Endothelial cell of umbilical vein (primary cell): ENCODE measurements around the gene PRMT1. TPM values are rescaled to one million over a fixed set of nuclear protein-coding genes. Genes with fewer than 3 reads are reported as not detected.

Experiments
- BruUV-seq: library from RNA; stranded (reverse); fragments of 400-500 nt; replicated peaks from 2 replicates; lab custom pipeline; 2021; lab: Mats Ljungman, UMichigan
- CTCF ChIA-PET: fragments of 300-600, 350-600 bp; sonication (Branson Sonifier 250); formaldehyde crosslinking; loops from one replicate; lab custom pipeline; 2021; ENCODE audit warnings: antibody characterized with exemption, inconsistent platforms; lab: Charles Lee
- POLR2A ChIA-PET: fragments of 300-600, 350-600 bp; sonication (Branson Sonifier 250); formaldehyde crosslinking; loops from one replicate; lab custom pipeline; 2021; ENCODE audit warnings: antibody characterized with exemption, inconsistent platforms; lab: Charles Lee
- DNase-seq: peaks from one replicate; pipeline ENCODE4 v3.0.0-alpha.2; 2011; ENCODE audit warnings: low read depth, low spot score
- FAIRE-seq: peaks from 2 replicates; lab custom pipeline; 2011; peaks lifted over from hg19 to GRCh38; lab: Jason Lieb, UNC
- H2AFZ ChIP-seq: 2 replicates; pipeline ENCODE4 v1.6.0; 2012; ENCODE audit warnings: low read depth, low read length, control low read depth, inconsistent platforms
- H3K27ac ChIP-seq: 2 replicates; pipeline ENCODE4 v1.5.1; 2011; ENCODE audit warnings: low read depth, mild to moderate bottlenecking, control low read depth, low read length, moderate library complexity; ENCODE audit not compliant: insufficient read depth
- H3K27me3 ChIP-seq, 2 experiments: 2 replicates each; pipeline versions ENCODE4 v1.6.0 to v1.6.1; 2011; ENCODE audit warnings: low read length in 2 of 2, mixed read lengths in 1 of 2; ENCODE audit not compliant: control insufficient read depth in 2 of 2, insufficient read depth in 2 of 2
- H3K36me3 ChIP-seq, 2 experiments: 2 replicates in 1 of 2; 3 replicates in 1 of 2; pipeline ENCODE4 v1.5.1; 2011; ENCODE audit warnings: low read length in 2 of 2, mild to moderate bottlenecking in 1 of 2, moderate library complexity in 1 of 2; ENCODE audit not compliant: control insufficient read depth in 2 of 2, insufficient read depth in 2 of 2; ENCODE audit errors: extremely low read depth in 1 of 2
- H3K4me1 ChIP-seq: 3 replicates; pipeline ENCODE4 v1.5.1; 2011; ENCODE audit warnings: mild to moderate bottlenecking, low read length; ENCODE audit not compliant: control insufficient read depth, insufficient read depth; ENCODE audit errors: extremely low read depth
- H3K4me2 ChIP-seq: 2 replicates; pipeline ENCODE4 v1.6.1; 2011; ENCODE audit warnings: low read length, control low read depth, mixed read lengths; ENCODE audit not compliant: insufficient read depth
- H3K4me3 ChIP-seq, 3 experiments: fragments of 200-600 bp in 1 of 3; sonication (generic), shearing (Covaris generic) in 1 of 3; replicated peaks in 1 of 3; 2 replicates each; pipeline ENCODE4 v1.5.1; 2011 to 2016; ENCODE audit warnings: control low read depth in 3 of 3, low read length in 3 of 3, mild to moderate bottlenecking in 2 of 3, inconsistent platforms in 1 of 3, low read depth in 1 of 3, moderate library complexity in 1 of 3; ENCODE audit not compliant: insufficient read depth in 1 of 3
- H3K79me2 ChIP-seq: 2 replicates; pipeline ENCODE4 v1.6.0; 2012; ENCODE audit warnings: low read length, inconsistent platforms; ENCODE audit not compliant: control insufficient read depth, insufficient read depth
- H3K9ac ChIP-seq: replicated peaks from 2 replicates; pipeline ENCODE3; 2011; ENCODE audit warnings: low read length, control low read depth; ENCODE audit not compliant: insufficient read depth; ENCODE audit errors: extremely low read depth
- H3K9me1 ChIP-seq: replicated peaks from 3 replicates; pipeline ENCODE4 v1.6.0; 2011; ENCODE audit warnings: mild to moderate bottlenecking, low read length; ENCODE audit not compliant: control insufficient read depth, insufficient read depth; ENCODE audit errors: extremely low read depth
- H3K9me3 ChIP-seq: replicated peaks from 2 replicates; pipeline ENCODE4 v1.5.1; 2012; ENCODE audit warnings: low read length, inconsistent platforms; ENCODE audit not compliant: control insufficient read depth, insufficient read depth
- H4K20me1 ChIP-seq: replicated peaks from 2 replicates; pipeline ENCODE3; 2011; ENCODE audit warnings: mild to moderate bottlenecking, low read length; ENCODE audit not compliant: control insufficient read depth, insufficient read depth; ENCODE audit errors: extremely low read depth
- EZH2 ChIP-seq: IDR thresholded peaks from 2 replicates; pipeline ENCODE4 v1.6.1; 2012; ENCODE audit warnings: borderline replicate concordance, low read depth, mild to moderate bottlenecking, moderate library complexity, low read length, inconsistent platforms; ENCODE audit not compliant: severe bottlenecking
- FOS ChIP-seq: IDR thresholded peaks from 2 replicates; pipeline ENCODE4 v1.6.1; 2011; ENCODE audit warnings: mild to moderate bottlenecking, low read length, moderate library complexity, borderline replicate concordance; ENCODE audit not compliant: insufficient read depth
- JUN ChIP-seq: IDR thresholded peaks from 2 replicates; pipeline ENCODE4 v1.6.1; 2011; ENCODE audit warnings: borderline replicate concordance, low read depth; ENCODE audit not compliant: insufficient read length, insufficient read depth
- POLR2A ChIP-seq: IDR thresholded peaks from 2 replicates; pipeline ENCODE4 v1.6.1; 2012; ENCODE audit warnings: low read depth, mild to moderate bottlenecking, control low read depth, low read length
- POLR2AphosphoS5 ChIP-seq: IDR thresholded peaks from 2 replicates; pipeline ENCODE4 v1.6.1; 2012; ENCODE audit warnings: low read depth, mild to moderate bottlenecking, control low read depth, low read length, moderate library complexity; ENCODE audit not compliant: insufficient read depth
- dilution Hi-C: fragments of 300-500 bp; cut with MboI; formaldehyde crosslinking; loops from one replicate; pipeline ENCODE4 v1.15.0; 2019; ENCODE audit warnings: low sequenced_read_pairs; ENCODE audit not compliant: extremely low pct_ligation_motif_present
- intact Hi-C: fragments of 100-400 bp; cut with micrococcal nuclease; formaldehyde crosslinking; loops from one replicate; pipeline ENCODE4 v1.10.0; 2022
- polyA plus RNA-seq, 4 experiments: library from polyadenylated mRNA; depleted of rRNA in 3 of 4; stranded (reverse) in 3 of 4; unstranded in 1 of 4; fragments of >200 nt; gene quantifications; 2 replicates each; pipeline versions ENCODE4 v1.2.1 to v1.2.3, GENCODE V29; 2011 to 2012; ENCODE audit warnings: missing spikeins in 1 of 4
- total RNA-seq: library from RNA; stranded (reverse); gene quantifications from 2 replicates; pipeline ENCODE4 v1.2.3, GENCODE V29; 2021
- TF ChIP-seq, protein P1 (sequence below), 2 donors: IDR thresholded peaks; 1 replicate in 1 of 2; 2 replicates in 1 of 2; pipeline ENCODE4 v1.5.1; 2011; ENCODE audit warnings: low read length in 2 of 2, mild to moderate bottlenecking in 2 of 2, moderate library complexity in 2 of 2, control low read depth in 1 of 2, inconsistent platforms in 1 of 2, low read depth in 1 of 2; ENCODE audit not compliant: insufficient read depth in 1 of 2; ENCODE audit errors: extremely low read depth in 1 of 2

The PRMT1 gene
- total and polyA plus RNA-seq, 2 donors (not counting 3 experiments of a cell fraction or from before 2014, with no cell fraction given): 242 to 542 TPM

DNA sequence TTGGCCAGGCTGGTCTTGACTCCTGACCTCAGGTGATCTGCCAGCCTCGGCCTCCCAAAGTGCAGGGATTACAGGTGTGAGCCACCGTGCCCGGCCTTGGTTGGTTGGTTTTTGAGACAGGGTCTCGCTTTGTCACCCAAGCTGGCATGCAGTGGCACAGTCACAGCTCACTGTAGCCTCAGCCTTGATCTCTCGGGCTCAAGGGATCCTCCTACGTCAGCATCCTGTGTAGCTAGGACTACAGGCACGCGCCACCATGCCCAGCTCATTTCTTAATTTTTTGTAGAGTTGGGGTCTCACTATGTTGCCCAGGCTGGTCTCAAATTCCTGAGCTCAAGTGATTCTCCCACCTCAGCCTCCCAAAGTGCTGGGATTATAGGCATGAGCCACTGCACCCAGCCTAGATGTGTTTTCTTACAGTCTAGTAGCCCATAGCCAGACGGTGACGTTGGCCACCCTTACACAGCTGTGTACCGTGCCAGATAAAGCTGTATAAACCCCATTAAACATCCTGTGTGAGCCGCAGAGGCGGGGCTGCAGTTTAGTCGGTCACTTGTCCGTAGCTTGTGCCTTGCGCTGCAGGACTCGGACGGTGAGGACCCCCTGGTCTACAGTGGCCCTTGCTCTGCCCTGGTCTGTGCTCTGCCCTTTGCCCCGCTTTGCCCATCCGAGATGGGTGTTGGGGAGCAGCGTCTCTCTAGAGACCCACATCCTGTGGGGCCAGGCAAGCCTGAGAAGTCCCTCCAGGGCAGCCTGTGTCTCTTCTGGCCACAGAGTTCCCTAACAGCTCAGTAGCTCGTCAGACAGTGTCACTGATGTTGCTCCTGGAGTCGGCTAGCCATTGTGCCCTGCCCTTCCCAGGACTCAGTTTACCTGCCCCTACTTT, 21.3 kb upstream of the PRMT1 start:
- CTCF ChIA-PET: interaction anchor here (1.1 to 1.8 kb wide), 3 partner anchors 8 to 109 kb away, joined by 3 to 5 read pairs (median 3); partner anchors contain the start of gene PRMT1
- H3K27me3 ChIP-seq: no peaks in the 10 kb centered on the region
- BruUV-seq: no TSS peak
- intact Hi-C loops (no loop called here), dilution Hi-C loops (no loop called here)
- no peak overlapping the region for H3K27ac ChIP-seq
- H3K9me1 ChIP-seq: no peaks in the 10 kb centered on the region
- no peaks in the 10 kb centered on the region for H3K9me3 ChIP-seq
- no peak overlapping the region for H3K4me3 ChIP-seq
- TF ChIP-seq, protein P1, sequence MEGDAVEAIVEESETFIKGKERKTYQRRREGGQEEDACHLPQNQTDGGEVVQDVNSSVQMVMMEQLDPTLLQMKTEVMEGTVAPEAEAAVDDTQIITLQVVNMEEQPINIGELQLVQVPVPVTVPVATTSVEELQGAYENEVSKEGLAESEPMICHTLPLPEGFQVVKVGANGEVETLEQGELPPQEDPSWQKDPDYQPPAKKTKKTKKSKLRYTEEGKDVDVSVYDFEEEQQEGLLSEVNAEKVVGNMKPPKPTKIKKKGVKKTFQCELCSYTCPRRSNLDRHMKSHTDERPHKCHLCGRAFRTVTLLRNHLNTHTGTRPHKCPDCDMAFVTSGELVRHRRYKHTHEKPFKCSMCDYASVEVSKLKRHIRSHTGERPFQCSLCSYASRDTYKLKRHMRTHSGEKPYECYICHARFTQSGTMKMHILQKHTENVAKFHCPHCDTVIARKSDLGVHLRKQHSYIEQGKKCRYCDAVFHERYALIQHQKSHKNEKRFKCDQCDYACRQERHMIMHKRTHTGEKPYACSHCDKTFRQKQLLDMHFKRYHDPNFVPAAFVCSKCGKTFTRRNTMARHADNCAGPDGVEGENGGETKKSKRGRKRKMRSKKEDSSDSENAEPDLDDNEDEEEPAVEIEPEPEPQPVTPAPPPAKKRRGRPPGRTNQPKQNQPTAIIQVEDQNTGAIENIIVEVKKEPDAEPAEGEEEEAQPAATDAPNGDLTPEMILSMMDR (IDR thresholded peaks at IDR 0.05; ENCODE audit: extremely low read depth in 1 of 2, insufficient read depth in 1 of 2, low read depth in 1 of 2, low read length in 2 of 2): no peak
- TF ChIP-seq FOS (no peak), JUN (no peak), POLR2A (no peak), EZH2 (no peak), POLR2AphosphoS5 (no peak)
- H3K4me1 ChIP-seq: no peaks in the 10 kb centered on the region
- FAIRE-seq (no peak), DNase-seq (no peak)
- H4K20me1 ChIP-seq: no peaks in the 10 kb centered on the region
- H3K4me2 ChIP-seq: no peak overlapping the region
- POLR2A ChIA-PET: interaction anchor here (0.6 to 1.0 kb wide), 2 partner anchors 14 to 22 kb away, joined by 4 to 6 read pairs; partner anchors contain the start of gene SCAF1
- H2AFZ ChIP-seq: no peak overlapping the region
- no peak overlapping the region for H3K9ac ChIP-seq
- peaks cover 22 to 62% of the 10 kb centered on the region in 2 experiments for H3K36me3 ChIP-seq
- H3K79me2 ChIP-seq: no peaks in the 10 kb centered on the region
